Neural cell (in vitro differentiated cells): ENCODE measurements around the gene WDR11.

Experiments
- EP300 ChIP-seq: fragments of 450-650 bp; conservative IDR thresholded peaks from 2 replicates; pipeline ENCODE4 v1.6.1; 2014; ENCODE audit warnings: antibody characterized with exemption, mild to moderate bottlenecking, moderate library complexity; ENCODE audit not compliant: poor library complexity, severe bottlenecking
- EZH2 ChIP-seq: fragments of 200-600, 300-800 bp; shearing (Covaris generic), sonication (generic); IDR thresholded peaks from 2 replicates; pipeline ENCODE4 v1.6.1; 2014; ENCODE audit warnings: antibody characterized with exemption, low read length, borderline replicate concordance, mild to moderate bottlenecking; ENCODE audit not compliant: insufficient read depth, poor library complexity, severe bottlenecking
- RAD21 ChIP-seq: fragments of 450-650 bp; conservative IDR thresholded peaks from 2 replicates; pipeline ENCODE4 v1.6.1; 2014; ENCODE audit warnings: antibody characterized with exemption, mild to moderate bottlenecking, moderate library complexity
- SMC3 ChIP-seq: fragments of 450-650 bp; conservative IDR thresholded peaks from 2 replicates; pipeline ENCODE4 v1.6.1; 2014; ENCODE audit warnings: antibody characterized with exemption, mild to moderate bottlenecking, moderate library complexity; ENCODE audit not compliant: poor library complexity
- TAF1 ChIP-seq: IDR thresholded peaks from 2 replicates; pipeline ENCODE4 v1.6.1; 2012; ENCODE audit warnings: low read depth
- TF ChIP-seq, protein P1 (sequence below): fragments of 450-650 bp; IDR thresholded peaks from 2 replicates; pipeline ENCODE4 v1.5.1; 2014; ENCODE audit warnings: antibody characterized with exemption, mild to moderate bottlenecking, moderate library complexity; ENCODE audit not compliant: poor library complexity, severe bottlenecking
- TF ChIP-seq, protein P2 (sequence below): IDR thresholded peaks from 2 replicates; pipeline ENCODE4 v1.6.1; 2012; ENCODE audit warnings: borderline replicate concordance

DNA sequence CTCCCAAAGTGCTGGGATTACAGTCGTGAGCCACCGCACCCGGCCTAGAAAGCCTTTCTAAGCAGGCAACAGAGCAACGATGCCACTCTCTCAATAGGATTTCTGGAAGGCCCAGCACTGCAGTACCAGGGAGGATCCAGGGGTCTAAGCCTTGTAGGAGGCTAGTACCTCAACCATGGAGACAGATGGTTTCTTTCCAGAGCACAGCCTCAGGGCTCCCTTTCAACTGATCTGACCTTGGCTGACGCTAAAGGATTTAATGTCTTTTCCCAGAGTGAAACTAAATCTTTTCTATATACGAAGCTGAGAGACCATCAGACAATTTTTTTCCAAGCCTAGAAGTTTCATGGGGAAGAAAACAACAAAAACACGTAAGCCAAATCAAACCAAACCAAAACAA, 78.0 kb downstream of the WDR11 start:
- TF ChIP-seq, protein P1, sequence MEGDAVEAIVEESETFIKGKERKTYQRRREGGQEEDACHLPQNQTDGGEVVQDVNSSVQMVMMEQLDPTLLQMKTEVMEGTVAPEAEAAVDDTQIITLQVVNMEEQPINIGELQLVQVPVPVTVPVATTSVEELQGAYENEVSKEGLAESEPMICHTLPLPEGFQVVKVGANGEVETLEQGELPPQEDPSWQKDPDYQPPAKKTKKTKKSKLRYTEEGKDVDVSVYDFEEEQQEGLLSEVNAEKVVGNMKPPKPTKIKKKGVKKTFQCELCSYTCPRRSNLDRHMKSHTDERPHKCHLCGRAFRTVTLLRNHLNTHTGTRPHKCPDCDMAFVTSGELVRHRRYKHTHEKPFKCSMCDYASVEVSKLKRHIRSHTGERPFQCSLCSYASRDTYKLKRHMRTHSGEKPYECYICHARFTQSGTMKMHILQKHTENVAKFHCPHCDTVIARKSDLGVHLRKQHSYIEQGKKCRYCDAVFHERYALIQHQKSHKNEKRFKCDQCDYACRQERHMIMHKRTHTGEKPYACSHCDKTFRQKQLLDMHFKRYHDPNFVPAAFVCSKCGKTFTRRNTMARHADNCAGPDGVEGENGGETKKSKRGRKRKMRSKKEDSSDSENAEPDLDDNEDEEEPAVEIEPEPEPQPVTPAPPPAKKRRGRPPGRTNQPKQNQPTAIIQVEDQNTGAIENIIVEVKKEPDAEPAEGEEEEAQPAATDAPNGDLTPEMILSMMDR = no peak
- TF ChIP-seq TAF1 (no peak), EZH2 (no peak), SMC3 (no peak), EP300 (no peak), RAD21 (no peak)
- TF ChIP-seq, protein P2, sequence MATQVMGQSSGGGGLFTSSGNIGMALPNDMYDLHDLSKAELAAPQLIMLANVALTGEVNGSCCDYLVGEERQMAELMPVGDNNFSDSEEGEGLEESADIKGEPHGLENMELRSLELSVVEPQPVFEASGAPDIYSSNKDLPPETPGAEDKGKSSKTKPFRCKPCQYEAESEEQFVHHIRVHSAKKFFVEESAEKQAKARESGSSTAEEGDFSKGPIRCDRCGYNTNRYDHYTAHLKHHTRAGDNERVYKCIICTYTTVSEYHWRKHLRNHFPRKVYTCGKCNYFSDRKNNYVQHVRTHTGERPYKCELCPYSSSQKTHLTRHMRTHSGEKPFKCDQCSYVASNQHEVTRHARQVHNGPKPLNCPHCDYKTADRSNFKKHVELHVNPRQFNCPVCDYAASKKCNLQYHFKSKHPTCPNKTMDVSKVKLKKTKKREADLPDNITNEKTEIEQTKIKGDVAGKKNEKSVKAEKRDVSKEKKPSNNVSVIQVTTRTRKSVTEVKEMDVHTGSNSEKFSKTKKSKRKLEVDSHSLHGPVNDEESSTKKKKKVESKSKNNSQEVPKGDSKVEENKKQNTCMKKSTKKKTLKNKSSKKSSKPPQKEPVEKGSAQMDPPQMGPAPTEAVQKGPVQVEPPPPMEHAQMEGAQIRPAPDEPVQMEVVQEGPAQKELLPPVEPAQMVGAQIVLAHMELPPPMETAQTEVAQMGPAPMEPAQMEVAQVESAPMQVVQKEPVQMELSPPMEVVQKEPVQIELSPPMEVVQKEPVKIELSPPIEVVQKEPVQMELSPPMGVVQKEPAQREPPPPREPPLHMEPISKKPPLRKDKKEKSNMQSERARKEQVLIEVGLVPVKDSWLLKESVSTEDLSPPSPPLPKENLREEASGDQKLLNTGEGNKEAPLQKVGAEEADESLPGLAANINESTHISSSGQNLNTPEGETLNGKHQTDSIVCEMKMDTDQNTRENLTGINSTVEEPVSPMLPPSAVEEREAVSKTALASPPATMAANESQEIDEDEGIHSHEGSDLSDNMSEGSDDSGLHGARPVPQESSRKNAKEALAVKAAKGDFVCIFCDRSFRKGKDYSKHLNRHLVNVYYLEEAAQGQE = no peak
